ENCODE measurements around the gene PALM. TPM values are rescaled to one million over a fixed set of nuclear protein-coding genes. Genes with fewer than 3 reads are reported as not detected.

Gene PALM
- total and polyA plus RNA-seq, 9 of the 15 experiments (the other 6 are each of a cell fraction or from before 2014, with no cell fraction given): 0.04 to 6.6 (median 1.7) TPM

DNA sequence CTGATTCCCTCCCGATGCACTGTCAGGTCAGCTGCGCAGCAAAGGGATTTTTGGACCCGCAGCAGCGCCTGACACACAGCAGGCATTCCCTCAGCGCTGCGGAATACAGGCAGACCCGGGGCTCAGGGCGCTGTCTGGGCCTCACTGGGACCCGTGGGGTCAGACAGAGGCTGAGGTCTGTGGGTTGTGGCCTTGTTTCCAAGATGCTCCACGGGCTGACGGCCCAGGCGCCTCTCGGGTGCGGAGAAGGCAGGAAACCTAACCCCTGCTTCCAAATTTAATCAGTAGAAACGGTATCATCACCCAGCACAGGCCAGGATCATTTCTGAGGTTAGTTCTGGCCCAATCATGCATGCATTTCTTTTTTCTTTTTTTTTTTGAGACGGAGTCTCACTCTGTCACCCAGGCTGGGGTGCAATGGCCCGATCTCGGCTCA, 45.0 kb upstream of the PALM start (continued):
- TF ChIP-seq ZMIZ1 (IDR thresholded peaks at IDR 0.05; ENCODE audit: low read depth in 2 of 2, low read length in 2 of 2) (no peak), ZNF507 (tag; conservative IDR thresholded peaks at IDR 0.05) (no peak), NR2C1 (IDR thresholded peaks at IDR 0.05) (no peak), NR2C1 (tag; IDR thresholded peaks at IDR 0.05) (no peak), ZNF589 (CRISPR knock-in tag; IDR thresholded peaks at IDR 0.05; ENCODE audit: low read depth) (no peak), MNT (conservative IDR thresholded peaks at IDR 0.05) (no peak), POLR2AphosphoS2 (IDR thresholded peaks at IDR 0.05; ENCODE audit: low read length) (no peak), NELFE (IDR thresholded peaks at IDR 0.05; ENCODE audit: insufficient read depth, insufficient read length) (no peak), USF1 (CRISPR knock-in tag; IDR thresholded peaks at IDR 0.05) (0 out of 2 replicates have a peak, but pooled peaks have one; percentile 17), TBL1XR1 (IDR thresholded peaks at IDR 0.05; ENCODE audit: low read length in 2 of 2) (no peak), PHF8 (IDR thresholded peaks at IDR 0.05; ENCODE audit: borderline replicate concordance, low read length) (no peak), PKNOX1 (IDR thresholded peaks at IDR 0.05) (no peak)
- TF ChIP-seq, protein P1, sequence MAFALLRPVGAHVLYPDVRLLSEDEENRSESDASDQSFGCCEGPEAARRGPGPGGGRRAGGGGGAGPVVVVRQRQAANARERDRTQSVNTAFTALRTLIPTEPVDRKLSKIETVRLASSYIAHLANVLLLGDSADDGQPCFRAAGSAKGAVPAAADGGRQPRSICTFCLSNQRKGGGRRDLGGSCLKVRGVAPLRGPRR (CRISPR knock-in tag; IDR thresholded peaks at IDR 0.05): no peak
- TF ChIP-seq, protein P2, sequence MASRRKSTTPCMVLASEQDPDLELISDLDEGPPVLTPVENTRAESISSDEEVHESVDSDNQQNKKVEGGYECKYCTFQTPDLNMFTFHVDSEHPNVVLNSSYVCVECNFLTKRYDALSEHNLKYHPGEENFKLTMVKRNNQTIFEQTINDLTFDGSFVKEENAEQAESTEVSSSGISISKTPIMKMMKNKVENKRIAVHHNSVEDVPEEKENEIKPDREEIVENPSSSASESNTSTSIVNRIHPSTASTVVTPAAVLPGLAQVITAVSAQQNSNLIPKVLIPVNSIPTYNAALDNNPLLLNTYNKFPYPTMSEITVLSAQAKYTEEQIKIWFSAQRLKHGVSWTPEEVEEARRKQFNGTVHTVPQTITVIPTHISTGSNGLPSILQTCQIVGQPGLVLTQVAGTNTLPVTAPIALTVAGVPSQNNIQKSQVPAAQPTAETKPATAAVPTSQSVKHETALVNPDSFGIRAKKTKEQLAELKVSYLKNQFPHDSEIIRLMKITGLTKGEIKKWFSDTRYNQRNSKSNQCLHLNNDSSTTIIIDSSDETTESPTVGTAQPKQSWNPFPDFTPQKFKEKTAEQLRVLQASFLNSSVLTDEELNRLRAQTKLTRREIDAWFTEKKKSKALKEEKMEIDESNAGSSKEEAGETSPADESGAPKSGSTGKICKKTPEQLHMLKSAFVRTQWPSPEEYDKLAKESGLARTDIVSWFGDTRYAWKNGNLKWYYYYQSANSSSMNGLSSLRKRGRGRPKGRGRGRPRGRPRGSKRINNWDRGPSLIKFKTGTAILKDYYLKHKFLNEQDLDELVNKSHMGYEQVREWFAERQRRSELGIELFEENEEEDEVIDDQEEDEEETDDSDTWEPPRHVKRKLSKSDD (conservative IDR thresholded peaks at IDR 0.05; ENCODE audit: low read length): no peak
- TF ChIP-seq, protein P3, sequence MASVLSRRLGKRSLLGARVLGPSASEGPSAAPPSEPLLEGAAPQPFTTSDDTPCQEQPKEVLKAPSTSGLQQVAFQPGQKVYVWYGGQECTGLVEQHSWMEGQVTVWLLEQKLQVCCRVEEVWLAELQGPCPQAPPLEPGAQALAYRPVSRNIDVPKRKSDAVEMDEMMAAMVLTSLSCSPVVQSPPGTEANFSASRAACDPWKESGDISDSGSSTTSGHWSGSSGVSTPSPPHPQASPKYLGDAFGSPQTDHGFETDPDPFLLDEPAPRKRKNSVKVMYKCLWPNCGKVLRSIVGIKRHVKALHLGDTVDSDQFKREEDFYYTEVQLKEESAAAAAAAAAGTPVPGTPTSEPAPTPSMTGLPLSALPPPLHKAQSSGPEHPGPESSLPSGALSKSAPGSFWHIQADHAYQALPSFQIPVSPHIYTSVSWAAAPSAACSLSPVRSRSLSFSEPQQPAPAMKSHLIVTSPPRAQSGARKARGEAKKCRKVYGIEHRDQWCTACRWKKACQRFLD (CRISPR knock-in tag; IDR thresholded peaks at IDR 0.05): no peak
- TF ChIP-seq, protein P4, sequence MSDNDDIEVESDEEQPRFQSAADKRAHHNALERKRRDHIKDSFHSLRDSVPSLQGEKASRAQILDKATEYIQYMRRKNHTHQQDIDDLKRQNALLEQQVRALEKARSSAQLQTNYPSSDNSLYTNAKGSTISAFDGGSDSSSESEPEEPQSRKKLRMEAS (CRISPR knock-in tag; IDR thresholded peaks at IDR 0.05): no peak

Data from K562 (cell line).